ENCODE measurements around the gene APRT.

Gene APRT

GRCh38 chr16:88827727-88828126, 16.0 kb upstream of the APRT start:
- TF ChIP-seq, protein P1, sequence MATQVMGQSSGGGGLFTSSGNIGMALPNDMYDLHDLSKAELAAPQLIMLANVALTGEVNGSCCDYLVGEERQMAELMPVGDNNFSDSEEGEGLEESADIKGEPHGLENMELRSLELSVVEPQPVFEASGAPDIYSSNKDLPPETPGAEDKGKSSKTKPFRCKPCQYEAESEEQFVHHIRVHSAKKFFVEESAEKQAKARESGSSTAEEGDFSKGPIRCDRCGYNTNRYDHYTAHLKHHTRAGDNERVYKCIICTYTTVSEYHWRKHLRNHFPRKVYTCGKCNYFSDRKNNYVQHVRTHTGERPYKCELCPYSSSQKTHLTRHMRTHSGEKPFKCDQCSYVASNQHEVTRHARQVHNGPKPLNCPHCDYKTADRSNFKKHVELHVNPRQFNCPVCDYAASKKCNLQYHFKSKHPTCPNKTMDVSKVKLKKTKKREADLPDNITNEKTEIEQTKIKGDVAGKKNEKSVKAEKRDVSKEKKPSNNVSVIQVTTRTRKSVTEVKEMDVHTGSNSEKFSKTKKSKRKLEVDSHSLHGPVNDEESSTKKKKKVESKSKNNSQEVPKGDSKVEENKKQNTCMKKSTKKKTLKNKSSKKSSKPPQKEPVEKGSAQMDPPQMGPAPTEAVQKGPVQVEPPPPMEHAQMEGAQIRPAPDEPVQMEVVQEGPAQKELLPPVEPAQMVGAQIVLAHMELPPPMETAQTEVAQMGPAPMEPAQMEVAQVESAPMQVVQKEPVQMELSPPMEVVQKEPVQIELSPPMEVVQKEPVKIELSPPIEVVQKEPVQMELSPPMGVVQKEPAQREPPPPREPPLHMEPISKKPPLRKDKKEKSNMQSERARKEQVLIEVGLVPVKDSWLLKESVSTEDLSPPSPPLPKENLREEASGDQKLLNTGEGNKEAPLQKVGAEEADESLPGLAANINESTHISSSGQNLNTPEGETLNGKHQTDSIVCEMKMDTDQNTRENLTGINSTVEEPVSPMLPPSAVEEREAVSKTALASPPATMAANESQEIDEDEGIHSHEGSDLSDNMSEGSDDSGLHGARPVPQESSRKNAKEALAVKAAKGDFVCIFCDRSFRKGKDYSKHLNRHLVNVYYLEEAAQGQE (IDR thresholded peaks at IDR 0.05; ENCODE audit: low read depth), result no peak
- TF ChIP-seq EGR1 (IDR thresholded peaks at IDR 0.05), result no peak
- no peak for TF ChIP-seq YY1 (IDR thresholded peaks at IDR 0.05; ENCODE audit: low read depth)
- TF ChIP-seq RAD21 (IDR thresholded peaks at IDR 0.05; ENCODE audit: low read depth), result no peak
- no peak for TF ChIP-seq TEAD4 (IDR thresholded peaks at IDR 0.05)
- no peak for TF ChIP-seq ZBTB7A (IDR thresholded peaks at IDR 0.05; ENCODE audit: low read depth)
- TF ChIP-seq CEBPB (IDR thresholded peaks at IDR 0.05), result no peak
- no peak for TF ChIP-seq MAX (IDR thresholded peaks at IDR 0.05)
- no peak for TF ChIP-seq CREB1 (IDR thresholded peaks at IDR 0.05; ENCODE audit: low read depth)
- TF ChIP-seq TAF1 (IDR thresholded peaks at IDR 0.05; ENCODE audit: low read depth), result no peak
- TF ChIP-seq TCF12 (IDR thresholded peaks at IDR 0.05; ENCODE audit: low read depth), result no peak
- TF ChIP-seq, protein P2, sequence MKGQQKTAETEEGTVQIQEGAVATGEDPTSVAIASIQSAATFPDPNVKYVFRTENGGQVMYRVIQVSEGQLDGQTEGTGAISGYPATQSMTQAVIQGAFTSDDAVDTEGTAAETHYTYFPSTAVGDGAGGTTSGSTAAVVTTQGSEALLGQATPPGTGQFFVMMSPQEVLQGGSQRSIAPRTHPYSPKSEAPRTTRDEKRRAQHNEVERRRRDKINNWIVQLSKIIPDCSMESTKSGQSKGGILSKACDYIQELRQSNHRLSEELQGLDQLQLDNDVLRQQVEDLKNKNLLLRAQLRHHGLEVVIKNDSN (IDR thresholded peaks at IDR 0.05), result no peak
- TF ChIP-seq EP300 (IDR thresholded peaks at IDR 0.05; ENCODE audit: borderline replicate concordance), result no peak
- no peak for TF ChIP-seq NFIC (IDR thresholded peaks at IDR 0.05)
- TF ChIP-seq FOXM1 (IDR thresholded peaks at IDR 0.05; ENCODE audit: borderline replicate concordance, low read depth), result no peak

GRCh38 chr16:88826070-88826840, 14.5 kb upstream of the APRT start:
- TF ChIP-seq CEBPB (IDR thresholded peaks at IDR 0.05) (no peak), CREB1 (IDR thresholded peaks at IDR 0.05; ENCODE audit: low read depth) (no peak), EP300 (IDR thresholded peaks at IDR 0.05; ENCODE audit: borderline replicate concordance) (no peak), EGR1 (IDR thresholded peaks at IDR 0.05) (no peak), FOXM1 (IDR thresholded peaks at IDR 0.05; ENCODE audit: borderline replicate concordance, low read depth) (no peak), ZBTB7A (IDR thresholded peaks at IDR 0.05; ENCODE audit: low read depth) (no peak), RAD21 (IDR thresholded peaks at IDR 0.05; ENCODE audit: low read depth) (no peak), TCF12 (IDR thresholded peaks at IDR 0.05; ENCODE audit: low read depth) (no peak), YY1 (IDR thresholded peaks at IDR 0.05; ENCODE audit: low read depth) (no peak), MAX (IDR thresholded peaks at IDR 0.05) (no peak), TAF1 (IDR thresholded peaks at IDR 0.05; ENCODE audit: low read depth) (no peak), NFIC (IDR thresholded peaks at IDR 0.05) (no peak), TEAD4 (IDR thresholded peaks at IDR 0.05) (no peak)
- TF ChIP-seq, protein P2 (IDR thresholded peaks at IDR 0.05), result no peak
- TF ChIP-seq, protein P1 (IDR thresholded peaks at IDR 0.05; ENCODE audit: low read depth), result no peak

DNA sequence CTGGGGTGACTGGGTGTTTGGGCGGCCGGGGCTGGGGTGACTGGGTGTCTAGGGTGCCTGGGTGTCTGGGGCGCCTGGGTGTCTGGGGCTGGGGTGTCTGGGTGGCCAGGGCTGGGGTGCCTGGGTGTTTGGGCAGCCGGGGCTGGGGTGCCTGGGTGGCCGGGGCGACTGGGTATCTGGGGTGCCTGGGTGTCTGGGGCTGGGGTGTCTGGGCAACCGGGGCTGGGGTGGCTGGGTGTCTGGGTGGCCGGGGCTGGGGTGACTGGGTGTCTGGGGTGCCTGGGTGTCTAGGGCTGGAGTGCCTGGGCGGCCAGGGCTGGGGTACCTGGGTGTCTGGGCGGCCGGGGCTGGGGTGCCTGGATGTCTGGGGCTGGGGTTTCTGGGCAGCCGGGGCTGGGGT, 13.4 kb upstream of the APRT start:
- TF ChIP-seq, protein P2 (IDR thresholded peaks at IDR 0.05), result no peak
- no peak for TF ChIP-seq TAF1 (IDR thresholded peaks at IDR 0.05; ENCODE audit: low read depth)

- TF ChIP-seq ZBTB7A (IDR thresholded peaks at IDR 0.05; ENCODE audit: low read depth) (no peak), TEAD4 (IDR thresholded peaks at IDR 0.05) (no peak), FOXM1 (IDR thresholded peaks at IDR 0.05; ENCODE audit: borderline replicate concordance, low read depth) (no peak), YY1 (IDR thresholded peaks at IDR 0.05; ENCODE audit: low read depth) (no peak), EP300 (IDR thresholded peaks at IDR 0.05; ENCODE audit: borderline replicate concordance) (no peak), MAX (IDR thresholded peaks at IDR 0.05) (no peak), NFIC (IDR thresholded peaks at IDR 0.05) (no peak), RAD21 (IDR thresholded peaks at IDR 0.05; ENCODE audit: low read depth) (no peak), EGR1 (IDR thresholded peaks at IDR 0.05) (no peak), CEBPB (IDR thresholded peaks at IDR 0.05) (no peak), TCF12 (IDR thresholded peaks at IDR 0.05; ENCODE audit: low read depth) (no peak), TAF1 (IDR thresholded peaks at IDR 0.05; ENCODE audit: low read depth) (no peak), CREB1 (IDR thresholded peaks at IDR 0.05; ENCODE audit: low read depth) (no peak)
- TF ChIP-seq, protein P2 (IDR thresholded peaks at IDR 0.05), result no peak
- TF ChIP-seq, protein P1 (IDR thresholded peaks at IDR 0.05; ENCODE audit: low read depth), result no peak
These were observed 12.7 kb upstream of the APRT start for GRCh38 chr16:88824256-88825077.

Data from Ishikawa (cell line).